CD14-positive monocyte (primary cell): Measurements from ENCODE around the gene ZNF865. TPM values are rescaled to one million over a fixed set of nuclear protein-coding genes. Genes with fewer than 3 reads are reported as not detected.

Experiments
- DNase-seq, 3 donors: peaks; one replicate each; pipeline ENCODE4 v3.0.0-alpha.2; 2011 to 2022
- H2AFZ ChIP-seq: 2 replicates; pipeline ENCODE4 v1.6.0; 2012; ENCODE audit warnings: mild to moderate bottlenecking, low read depth, low read length, inconsistent platforms; ENCODE audit not compliant: insufficient read depth, poor library complexity, severe bottlenecking
- H3K27ac ChIP-seq, 2 donors: 1 replicate in 1 of 2; 2 replicates in 1 of 2; pipeline ENCODE4 v1.5.1; 2012 to 2013; ENCODE audit warnings: low read length in 2 of 2, control low read depth in 1 of 2, inconsistent platforms in 1 of 2, low read depth in 1 of 2, mild to moderate bottlenecking in 1 of 2
- H3K27me3 ChIP-seq, 2 donors: one replicate each; pipeline versions ENCODE4 v1.6.0 to v1.6.1; 2011 to 2013; ENCODE audit warnings: low read length in 2 of 2; ENCODE audit not compliant: control insufficient read depth in 2 of 2, insufficient read depth in 2 of 2
- H3K36me3 ChIP-seq, 2 donors: replicated peaks in 1 of 2; 1 replicate in 1 of 2; 2 replicates in 1 of 2; pipeline versions ENCODE4 v1.5.1 to v1.6.1; 2012 to 2013; ENCODE audit warnings: low read length in 2 of 2, control low read depth in 1 of 2, inconsistent platforms in 1 of 2, mild to moderate bottlenecking in 1 of 2; ENCODE audit not compliant: insufficient read depth in 2 of 2, control insufficient read depth in 1 of 2
- H3K4me1 ChIP-seq, 2 donors: 1 replicate in 1 of 2; 2 replicates in 1 of 2; pipeline versions ENCODE4 v1.5.1 to v1.6.1; 2012 to 2013; ENCODE audit warnings: low read length in 2 of 2, control low read depth in 1 of 2, inconsistent platforms in 1 of 2, mild to moderate bottlenecking in 1 of 2, moderate library complexity in 1 of 2; ENCODE audit not compliant: insufficient read depth in 2 of 2, control insufficient read depth in 1 of 2
- H3K4me2 ChIP-seq: replicated peaks from 2 replicates; pipeline ENCODE3; 2012; ENCODE audit warnings: low read length, moderate library complexity, mild to moderate bottlenecking; ENCODE audit not compliant: poor library complexity, severe bottlenecking; ENCODE audit errors: extremely low read depth
- H3K4me3 ChIP-seq, 3 experiments: fragments of 200-600 bp in 1 of 3; sonication (generic) in 1 of 3; replicated peaks in 1 of 3; 1 replicate in 2 of 3; 2 replicates in 1 of 3; pipeline ENCODE4 v1.5.1; 2011 to 2013; ENCODE audit warnings: low read length in 3 of 3, mild to moderate bottlenecking in 3 of 3, control low read depth in 2 of 3, low read depth in 2 of 3, inconsistent platforms in 1 of 3, moderate library complexity in 1 of 3
- H3K79me2 ChIP-seq: 2 replicates; pipeline ENCODE4 v1.6.0; 2012; ENCODE audit warnings: mild to moderate bottlenecking, control low read depth, inconsistent platforms, low read length, moderate library complexity; ENCODE audit not compliant: insufficient read depth
- H3K9ac ChIP-seq: 2 replicates; pipeline ENCODE4 v1.6.0; 2017; ENCODE audit warnings: low read length, mild to moderate bottlenecking; ENCODE audit not compliant: insufficient read depth, poor library complexity, severe bottlenecking
- H3K9me3 ChIP-seq, 2 donors: replicated peaks in 1 of 2; 1 replicate in 1 of 2; 2 replicates in 1 of 2; pipeline versions ENCODE4 v1.5.1 to v1.6.1; 2012 to 2013; ENCODE audit warnings: low read length in 2 of 2, control low read depth in 1 of 2; ENCODE audit not compliant: control insufficient read depth in 1 of 2, insufficient read depth in 1 of 2
- H4K20me1 ChIP-seq: 2 replicates; pipeline ENCODE4 v1.6.0; 2012; ENCODE audit warnings: mild to moderate bottlenecking, low read length, control low read depth, moderate library complexity; ENCODE audit not compliant: insufficient read depth
- H3K27ac Mint-ChIP-seq, 7 donors: one replicate each; pipeline ENCODE4 v1.8.0; 2020; ENCODE audit warnings: mild to moderate bottlenecking in 7 of 7, mixed read lengths in 7 of 7, moderate library complexity in 6 of 7, inconsistent platforms in 2 of 7
- H3K27me3 Mint-ChIP-seq, 3 donors: one replicate each; pipeline ENCODE4 v1.8.0; 2021 to 2022; ENCODE audit warnings: low read depth in 3 of 3, mild to moderate bottlenecking in 3 of 3, mixed read lengths in 3 of 3, moderate library complexity in 3 of 3, inconsistent platforms in 1 of 3
- H3K36me3 Mint-ChIP-seq, 2 donors: one replicate each; pipeline ENCODE4 v1.8.0; 2020; ENCODE audit warnings: mixed read lengths in 2 of 2, inconsistent platforms in 1 of 2, mild to moderate bottlenecking in 1 of 2
- H3K4me1 Mint-ChIP-seq: one replicate; pipeline ENCODE4 v1.8.0; 2020; ENCODE audit warnings: mild to moderate bottlenecking, mixed read lengths
- H3K4me3 Mint-ChIP-seq, 2 donors: one replicate each; pipeline ENCODE4 v1.8.0; 2020; ENCODE audit warnings: mild to moderate bottlenecking in 2 of 2, mixed read lengths in 2 of 2, moderate library complexity in 1 of 2
- H3K9me3 Mint-ChIP-seq, 7 donors: one replicate each; pipeline ENCODE4 v1.8.0; 2020 to 2022; ENCODE audit warnings: mixed read lengths in 7 of 7, mild to moderate bottlenecking in 6 of 7, moderate library complexity in 6 of 7, inconsistent platforms in 2 of 7
- CTCF ChIP-seq: fragments of 200-600 bp; IDR thresholded peaks from one replicate; pipeline ENCODE4 v1.8.0; 2022; ENCODE audit warnings: antibody characterized with exemption, mild to moderate bottlenecking
- WGBS: methylation state at CpG from one replicate; pipeline ENCODE4 v1.1.5; 2013; ENCODE audit warnings: missing lambda C conversion rate; ENCODE audit not compliant: insufficient coverage; 5-methylcytosine and 5-hydroxymethylcytosine counted together
- intact Hi-C, 2 donors: fragments of 100-400 bp; cut with micrococcal nuclease; formaldehyde crosslinking; loops; one replicate each; pipeline versions ENCODE4 v1.15.0 to v1.15.1; 2023
- polyA plus RNA-seq, 3 donors: library from polyadenylated mRNA; depleted of rRNA in 1 of 3; unstranded in 2 of 3; stranded (reverse) in 1 of 3; fragments of 300-500 nt in 2 of 3; fragments of >200 nt in 1 of 3; fragmentation: Illumina TruSeq in 2 of 3; gene quantifications; 1 replicate in 2 of 3; 2 replicates in 1 of 3; pipeline ENCODE4 v1.2.3, GENCODE V29; 2012 to 2021

The ZNF865 gene
- polyA plus RNA-seq, 3 donors: 0.03 to 6.0 (median 0.07) TPM

- intact Hi-C loops: no loop called here
- H3K27me3 Mint-ChIP-seq: peaks cover 0 to 2% (median under 1%) of the 10 kb centered on the region in 3 donors
- H3K27me3 ChIP-seq: no peaks in the 10 kb centered on the region
- peaks cover 55 to 79% of the 10 kb centered on the region in 2 donors for H3K36me3 ChIP-seq
- peaks cover 100% of the 10 kb centered on the region for H4K20me1 ChIP-seq
- H3K27ac ChIP-seq: peak overlapping the region in 1 of 2 donors; percentile 54
- H3K4me3 Mint-ChIP-seq: no peak overlapping the region
- no peak for TF ChIP-seq CTCF
- peaks cover 31% of the 10 kb centered on the region for H3K4me1 Mint-ChIP-seq
- no peaks in the 10 kb centered on the region for H3K9me3 ChIP-seq
- DNase-seq: no peak
- H3K9ac ChIP-seq: no peak overlapping the region
- no CpG with 5 or more reads among the region's 12 CpGs for WGBS
- no peaks in the 10 kb centered on the region for H3K9me3 Mint-ChIP-seq
- no peak overlapping the region for H3K4me3 ChIP-seq
- H3K4me1 ChIP-seq: peaks cover 26 to 40% of the 10 kb centered on the region in 2 donors
- H3K36me3 Mint-ChIP-seq: peaks cover 54 to 63% of the 10 kb centered on the region in 2 donors
- H3K79me2 ChIP-seq: peaks cover 97% of the 10 kb centered on the region
- H2AFZ ChIP-seq: no peak overlapping the region
- H3K4me2 ChIP-seq: no peak overlapping the region
- peak overlapping the region in 2 of 7 donors; percentile 51 to 74 for H3K27ac Mint-ChIP-seq
Observed at GRCh38 chr19:55660404-55660803, 55.0 kb downstream of the ZNF865 start.

GRCh38 chr19:55660991-55661390 lies 55.5 kb downstream of the ZNF865 start:
- peaks cover 100% of the 10 kb centered on the region for H4K20me1 ChIP-seq
- 92% methylated on average over 9 of the region's 16 CpGs for WGBS
- no peaks in the 10 kb centered on the region for H3K27me3 ChIP-seq
- Mint-ChIP-seq H3K9me3 (no peaks in the 10 kb centered on the region), H3K36me3 (peaks cover 58 to 67% of the 10 kb centered on the region in 2 donors), H3K27me3 (no peaks in the 10 kb centered on the region), H3K4me1 (peaks cover 26% of the 10 kb centered on the region), H3K4me3 (no peak overlapping the region), H3K27ac (peak overlapping the region in 1 of 7 donors; percentile 25)
- no peak for DNase-seq
- intact Hi-C loops: no loop called here
- peaks cover 21 to 34% of the 10 kb centered on the region in 2 donors for H3K4me1 ChIP-seq
- H2AFZ ChIP-seq: no peak overlapping the region
- H3K4me3 ChIP-seq: no peak overlapping the region
- H3K79me2 ChIP-seq: peaks cover 97% of the 10 kb centered on the region
- H3K27ac ChIP-seq: no peak overlapping the region
- no peak overlapping the region for H3K4me2 ChIP-seq
- TF ChIP-seq CTCF: no peak
- no peak overlapping the region for H3K9ac ChIP-seq
- H3K36me3 ChIP-seq: peaks cover 58 to 85% of the 10 kb centered on the region in 2 donors
- H3K9me3 ChIP-seq: no peaks in the 10 kb centered on the region
